HG02571 (cell line): ENCODE results near the gene PMF1.
"Not testable (repeated sequence)": the region's sequence is repeated elsewhere in the genome, so short reads cannot be mapped to it uniquely, and the experiment has no call there.

ENCODE experiments used
- ATAC-seq: cut with Tn5 transposase; IDR thresholded peaks from one replicate; pipeline ENCODE4 v1.9.1; 2021; ENCODE audit warnings: mild to moderate bottlenecking, moderate library complexity; ENCODE audit not compliant: unreplicated experiment

The PMF1 gene

GRCh38 chr1:156195853-156196252 is 17.0 kb upstream of the PMF1 start:
- ATAC-seq = no peak

- ATAC-seq = no peak
Measured at GRCh38 chr1:156196445-156196844, 16.4 kb upstream of the PMF1 start.

GRCh38 chr1:156198831-156199349 is 13.9 kb upstream of the PMF1 start:
- peak; percentile 48 for ATAC-seq

GRCh38 chr1:156200044-156200443 is 12.8 kb upstream of the PMF1 start:
- no peak for ATAC-seq

DNA sequence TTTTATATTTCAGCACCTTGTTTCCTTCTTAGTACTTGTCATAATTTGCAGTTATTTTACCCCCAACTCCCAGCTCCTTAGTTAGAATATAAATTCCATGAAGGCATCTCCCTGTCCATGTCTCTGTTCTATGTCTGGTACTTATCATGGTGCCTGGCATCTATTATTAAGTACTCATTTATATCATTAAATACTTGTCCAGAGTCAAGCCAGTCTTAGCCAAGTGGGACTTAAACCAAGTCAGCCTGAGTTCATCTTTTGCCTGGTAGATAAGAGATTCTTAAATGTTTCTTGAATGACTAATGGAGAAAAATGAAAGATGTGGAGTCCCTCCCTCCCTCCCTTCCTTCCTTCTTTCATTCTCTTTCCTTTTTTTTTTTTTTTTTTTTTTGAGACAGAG is 9.5 kb upstream of the PMF1 start:
- ATAC-seq = no peak

DNA sequence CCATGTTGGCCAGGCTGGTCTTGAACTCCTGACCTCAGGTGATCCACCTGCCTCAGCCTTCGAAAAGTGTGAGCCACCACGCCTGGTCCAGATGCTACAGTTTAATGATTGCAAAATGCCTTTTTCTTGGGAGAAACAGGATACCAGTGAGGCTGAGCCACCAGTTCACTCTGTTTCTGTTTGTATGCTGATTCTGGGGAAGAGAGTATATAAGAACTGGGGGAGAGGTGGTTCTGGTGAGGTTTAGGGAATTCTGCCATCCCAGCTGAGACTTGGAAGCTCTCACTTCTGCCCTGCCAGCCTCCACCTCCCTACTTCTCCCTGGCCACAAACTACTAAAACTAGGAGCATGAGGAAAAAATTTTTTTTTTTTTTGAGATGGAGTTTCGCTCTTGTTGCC is 8.1 kb upstream of the PMF1 start:
- no peak for ATAC-seq

DNA sequence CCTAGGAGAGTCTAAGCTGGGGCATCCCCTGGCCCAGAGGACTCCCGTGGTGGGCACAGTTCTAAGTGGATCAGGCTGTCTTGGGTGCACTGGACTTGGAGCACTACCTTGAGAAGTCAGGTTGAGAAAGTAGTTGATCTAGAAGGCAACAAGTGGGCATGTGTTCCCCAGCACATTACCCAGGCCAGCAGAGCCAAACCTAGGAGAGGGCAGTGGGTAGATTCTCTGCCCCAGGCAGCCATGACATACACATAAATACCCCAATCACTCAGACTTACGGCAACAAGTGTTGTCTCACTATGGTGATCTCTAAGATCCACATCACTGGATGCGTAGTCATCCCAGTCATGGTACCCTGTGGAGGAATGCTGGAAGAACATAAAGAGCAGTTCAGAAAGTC is 1.6 kb upstream of the PMF1 start:
- no peak for ATAC-seq

DNA sequence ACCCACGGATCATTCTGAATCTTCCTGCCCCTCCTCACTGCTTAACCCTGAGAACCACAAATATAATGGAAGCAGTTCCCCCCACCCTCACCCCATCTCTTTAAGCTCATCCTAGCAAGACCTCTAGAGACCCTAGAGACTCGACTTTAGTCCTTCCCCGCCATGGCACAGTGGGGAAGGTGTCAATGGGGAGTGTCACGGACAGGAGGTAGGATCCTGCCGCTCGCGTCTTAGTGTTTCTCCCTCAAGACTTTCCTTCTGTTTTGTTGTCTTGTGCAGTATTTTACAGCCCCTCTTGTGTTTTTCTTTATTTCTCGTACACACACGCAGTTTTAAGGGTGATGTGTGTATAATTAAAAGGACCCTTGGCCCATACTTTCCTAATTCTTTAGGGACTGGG is 677 bp upstream of the PMF1 start:
- no peak for ATAC-seq

- ATAC-seq = no peak
Measured at GRCh38 chr1:156213644-156213966, 798 bp downstream of the PMF1 start.

DNA sequence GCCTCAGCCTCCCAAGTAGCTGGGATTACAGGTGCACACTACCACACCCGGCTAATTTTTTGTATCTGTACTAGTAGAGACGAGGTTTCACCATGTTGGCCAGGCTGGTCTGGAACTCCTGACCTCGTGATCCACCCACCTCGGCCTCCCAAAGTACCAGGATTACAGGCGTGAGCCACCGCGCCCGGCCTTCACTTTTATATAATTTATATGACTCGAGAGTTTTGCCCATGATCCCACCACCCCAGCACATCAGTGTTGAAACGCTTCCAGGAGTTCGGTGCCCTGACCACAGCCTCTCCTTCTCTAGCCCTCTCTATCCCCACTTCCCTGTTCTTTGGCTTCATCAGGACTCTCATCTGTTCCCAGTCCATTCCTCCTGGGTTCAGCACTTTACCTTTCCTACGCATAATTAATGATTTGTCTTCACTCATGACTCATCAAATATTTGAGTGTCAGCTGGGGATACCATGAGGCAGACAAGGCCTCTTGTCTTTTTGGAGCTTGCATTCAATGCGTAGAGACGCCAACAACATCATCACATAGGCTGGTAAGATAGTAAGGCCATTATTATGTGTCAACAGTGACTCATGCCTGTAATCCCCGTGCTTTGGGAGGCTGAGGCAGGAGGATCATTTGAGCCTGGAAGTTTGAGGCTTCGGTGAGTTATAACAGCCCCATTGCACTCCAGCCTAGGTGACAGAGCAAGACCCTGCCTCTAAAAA is 1.4 kb downstream of the PMF1 start:
- ATAC-seq = no peak

DNA sequence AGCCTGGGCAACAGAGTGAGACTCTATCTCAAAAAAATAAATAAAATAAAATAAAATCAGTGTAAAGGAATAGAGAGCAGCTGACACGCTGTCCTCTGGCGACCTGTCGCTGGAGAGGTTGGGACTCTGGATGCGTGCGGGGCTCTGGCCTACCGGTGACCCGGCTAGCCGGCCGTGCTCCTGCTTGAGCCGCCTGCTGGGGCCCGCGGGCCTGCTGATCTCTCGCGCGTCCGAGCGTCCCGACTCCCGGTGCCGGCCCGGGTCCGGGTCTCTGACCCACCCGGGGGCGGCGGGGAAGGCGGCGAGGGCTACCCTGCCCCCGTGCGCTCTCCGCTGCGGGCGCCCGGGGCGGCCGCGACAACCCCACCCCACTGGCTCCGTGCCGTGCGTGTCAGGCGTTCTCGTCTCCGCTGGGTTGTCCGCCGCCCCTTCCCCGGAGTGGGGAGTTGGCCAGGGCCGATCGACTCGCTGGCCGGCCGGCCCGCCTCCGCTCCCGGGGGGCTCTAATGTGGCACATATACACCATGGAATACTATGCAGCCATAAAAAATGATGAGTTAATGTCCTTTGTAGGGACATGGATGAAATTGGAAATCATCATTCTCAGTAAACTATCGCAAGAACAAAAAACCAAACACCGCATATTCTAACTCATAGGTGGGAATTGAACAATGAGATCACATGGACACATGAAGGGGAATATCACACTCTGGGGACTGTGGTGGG is 3.7 kb downstream of the PMF1 start:
- not testable (repeated sequence) for ATAC-seq

DNA sequence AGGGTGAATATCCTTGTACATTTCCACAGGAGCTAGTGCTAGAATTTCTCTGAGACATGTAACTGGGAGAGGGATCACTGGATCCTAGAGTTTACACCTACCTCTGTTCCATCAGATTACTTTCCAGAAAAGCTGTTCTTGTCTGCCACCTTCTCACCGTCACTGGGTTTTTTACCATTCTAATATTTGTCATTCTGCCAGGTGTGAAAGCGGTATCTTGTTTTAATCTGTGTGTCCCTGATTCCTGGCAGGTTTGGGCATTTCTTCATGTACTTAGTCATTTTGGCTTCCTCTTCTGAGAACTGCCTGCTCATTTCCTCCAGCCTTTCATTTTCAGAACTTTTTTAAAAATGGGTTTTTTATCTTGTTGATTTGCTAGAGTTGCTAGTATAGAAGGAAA is 5.1 kb downstream of the PMF1 start:
- no peak for ATAC-seq

DNA sequence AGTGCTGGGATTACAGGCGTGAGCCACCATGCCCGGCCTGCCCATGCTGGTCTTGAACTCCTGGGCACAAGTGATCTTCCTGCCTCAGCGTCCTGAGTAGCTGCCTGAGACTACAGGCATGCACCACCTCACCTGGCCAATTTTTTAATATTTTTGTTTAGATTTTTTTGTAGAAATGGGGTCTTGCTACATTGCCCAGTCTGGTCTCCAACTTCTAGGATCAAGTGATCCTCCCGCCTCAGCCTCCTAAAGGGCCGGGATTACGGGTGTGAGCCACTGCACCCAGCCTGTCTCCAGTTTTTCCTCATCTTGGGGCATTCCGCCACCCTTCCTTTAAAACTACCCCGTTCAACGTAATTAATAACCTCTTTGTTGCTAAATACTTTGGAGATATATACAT is 7.4 kb downstream of the PMF1 start:
- no peak for ATAC-seq

- ATAC-seq = no peak
Measured at GRCh38 chr1:156221986-156222692, 9.3 kb downstream of the PMF1 start.

GRCh38 chr1:156225677-156226014 is 12.8 kb downstream of the PMF1 start:
- ATAC-seq = no peak

- ATAC-seq = peak; percentile 73
Measured at GRCh38 chr1:156226116-156226538, 13.3 kb downstream of the PMF1 start.

DNA sequence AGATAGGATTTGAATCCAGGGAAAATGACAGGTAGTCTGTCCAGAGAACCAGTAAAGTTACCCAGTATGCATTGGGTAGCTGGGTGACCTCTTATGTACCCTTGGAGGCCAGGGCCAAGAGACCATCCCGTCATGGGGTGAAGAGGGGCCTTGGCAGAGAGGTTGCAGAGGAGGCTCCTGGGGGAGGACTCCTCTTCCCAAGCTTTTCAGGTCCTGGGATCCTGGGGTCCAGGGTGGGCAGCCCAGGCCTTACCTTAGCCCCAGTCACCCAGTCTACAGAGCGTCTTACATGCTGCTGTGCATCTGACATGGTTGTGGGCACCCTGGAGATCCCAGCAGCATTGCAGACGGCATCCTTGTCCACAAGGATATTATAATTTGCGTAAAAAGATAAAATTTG is 14.0 kb downstream of the PMF1 start:
- ATAC-seq = no peak

- ATAC-seq = no peak
Measured at GRCh38 chr1:156228501-156228900, 15.7 kb downstream of the PMF1 start.

GRCh38 chr1:156229809-156230472 is 17.1 kb downstream of the PMF1 start:
- ATAC-seq = no peak

DNA sequence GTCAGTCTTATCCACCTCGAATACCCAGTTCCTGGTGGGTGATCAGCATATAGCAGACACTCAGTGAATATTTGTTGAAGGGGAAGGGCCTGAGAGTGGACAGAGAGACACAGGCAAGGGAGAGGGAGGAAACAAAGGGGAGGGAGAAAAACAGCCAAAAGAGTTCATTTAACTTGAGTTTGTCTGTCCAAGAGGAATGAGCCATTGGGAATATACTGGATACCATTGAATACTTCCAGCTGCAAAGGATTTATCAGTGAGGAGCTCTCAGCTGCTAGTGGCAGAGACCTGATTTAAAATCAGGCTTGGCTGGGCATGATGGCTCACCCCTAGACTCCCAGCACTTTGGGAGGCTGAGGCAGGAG is 17.6 kb downstream of the PMF1 start:
- no peak for ATAC-seq

DNA sequence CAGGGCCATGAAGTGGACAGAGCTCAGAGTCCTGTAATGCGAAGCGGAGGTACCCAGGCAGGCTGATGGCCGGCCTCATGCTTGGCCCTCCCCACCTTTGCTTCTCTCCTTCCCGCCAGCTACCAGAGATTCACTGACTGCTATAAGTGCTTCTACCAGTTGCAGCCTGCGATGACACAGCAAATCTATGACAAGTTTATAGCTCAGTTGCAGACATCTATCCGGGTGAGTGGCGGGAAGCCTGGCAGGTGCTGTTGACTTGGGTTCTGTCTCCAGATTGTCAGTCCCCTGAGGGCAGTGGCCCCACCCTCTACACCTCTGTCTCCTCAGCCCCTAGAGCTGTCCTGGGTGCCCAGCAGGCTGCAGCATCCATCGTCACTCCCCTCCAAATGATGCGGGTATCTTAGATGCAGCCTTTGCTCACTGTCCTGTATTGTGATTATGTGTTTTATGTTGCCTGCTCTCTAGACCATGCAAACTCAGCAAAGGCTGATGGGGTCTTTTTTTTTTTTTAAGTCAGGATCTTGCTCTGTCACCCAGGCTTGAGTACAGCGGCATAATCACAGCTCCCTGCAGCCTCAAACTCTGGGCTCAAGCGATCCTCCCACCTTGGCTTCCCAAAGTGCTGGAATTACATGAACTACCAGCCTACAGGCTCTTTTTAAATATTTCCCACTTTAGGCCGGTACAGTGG is 19.5 kb downstream of the PMF1 start:
- ATAC-seq = no peak
